GDM1 (cell line): ENCODE results near the gene RRBP1.
"Not testable (repeated sequence)": the region's sequence is repeated elsewhere in the genome, so short reads cannot be mapped to it uniquely, and the experiment has no call there.

Experiments
- DNase-seq: peaks from one replicate; lab custom pipeline; 2025; lab: John Stamatoyannopoulos, UW

Gene RRBP1

GRCh38 chr20:17708675-17709360 is 26.8 kb upstream of the RRBP1 start:
- DNase-seq = no peak

GRCh38 chr20:17707951-17708350 is 25.9 kb upstream of the RRBP1 start:
- not testable (repeated sequence) for DNase-seq

GRCh38 chr20:17706632-17707031 is 24.6 kb upstream of the RRBP1 start:
- no peak for DNase-seq

GRCh38 chr20:17705916-17706315 is 23.9 kb upstream of the RRBP1 start:
- no peak for DNase-seq

GRCh38 chr20:17704589-17705317 is 22.7 kb upstream of the RRBP1 start:
- no peak for DNase-seq

GRCh38 chr20:17701826-17702225 is 19.8 kb upstream of the RRBP1 start:
- DNase-seq = no peak

- no peak for DNase-seq
Observed at GRCh38 chr20:17700637-17701036, 18.6 kb upstream of the RRBP1 start.

- DNase-seq = no peak
Observed at GRCh38 chr20:17699931-17700351, 17.9 kb upstream of the RRBP1 start, which contains the start of gene BANF2. BANF2 (plus strand) TSS chr20:17699966; CDS start chr20:17725026, 25,060 bp downstream.

- DNase-seq = no peak
Observed at GRCh38 chr20:17698384-17698783, 16.3 kb upstream of the RRBP1 start.

- no peak for DNase-seq
Observed at GRCh38 chr20:17697171-17697570, 15.1 kb upstream of the RRBP1 start.

GRCh38 chr20:17696287-17696686 is 14.2 kb upstream of the RRBP1 start:
- no peak for DNase-seq

GRCh38 chr20:17694767-17695166 is 12.7 kb upstream of the RRBP1 start:
- DNase-seq = no peak

GRCh38 chr20:17693444-17694001 is 11.5 kb upstream of the RRBP1 start:
- no peak for DNase-seq

GRCh38 chr20:17691758-17692157 is 9.7 kb upstream of the RRBP1 start:
- no peak for DNase-seq

- no peak for DNase-seq
Observed at GRCh38 chr20:17690144-17690543, 8.1 kb upstream of the RRBP1 start.

GRCh38 chr20:17688965-17689364 is 6.9 kb upstream of the RRBP1 start:
- no peak for DNase-seq

GRCh38 chr20:17687800-17688199 is 5.8 kb upstream of the RRBP1 start:
- no peak for DNase-seq

- DNase-seq = no peak
Observed at GRCh38 chr20:17685168-17685567, 3.1 kb upstream of the RRBP1 start.

- no peak for DNase-seq
Observed at GRCh38 chr20:17684077-17684888, 2.2 kb upstream of the RRBP1 start.

- no peak for DNase-seq
Observed at GRCh38 chr20:17683218-17684076, 1.4 kb upstream of the RRBP1 start.

GRCh38 chr20:17682889-17683198 is 802 bp upstream of the RRBP1 start:
- no peak for DNase-seq

- no peak for DNase-seq
Observed at GRCh38 chr20:17681726-17682102, 328 bp downstream of the RRBP1 start.
